Mucosa of descending colon (tissue), 3 donors: Measurements from ENCODE around the gene CTPS2. TPM values are rescaled to one million over a fixed set of nuclear protein-coding genes. Genes with fewer than 3 reads are reported as not detected.

Experiments used
- ATAC-seq: fragments of 200-7000 bp; cut with Tn5 transposase; one replicate; pipeline ENCODE4 v1.9.1; 2020; ENCODE audit warnings: mild to moderate bottlenecking, moderate library complexity
- DNase-seq, 3 donors: peaks; one replicate each; pipeline ENCODE4 v3.0.0-alpha.2; 2020
- H3K36me3 ChIP-seq: fragments of 200-600 bp; one replicate; pipeline ENCODE4 v1.8.0; 2021; ENCODE audit warnings: low read depth, mild to moderate bottlenecking
- H3K4me1 ChIP-seq: fragments of 200-600 bp; one replicate; pipeline ENCODE4 v1.8.0; 2021; ENCODE audit warnings: low read depth, mild to moderate bottlenecking
- H3K4me3 ChIP-seq: fragments of 200-600 bp; one replicate; pipeline ENCODE4 v1.8.0; 2021; ENCODE audit warnings: mild to moderate bottlenecking
- H3K9me3 ChIP-seq: fragments of 200-600 bp; one replicate; pipeline ENCODE4 v1.8.0; 2021; ENCODE audit warnings: mild to moderate bottlenecking
- CTCF ChIP-seq: fragments of 200-600 bp; IDR thresholded peaks from one replicate; pipeline ENCODE4 v1.8.0; 2022; ENCODE audit warnings: antibody characterized with exemption, mild to moderate bottlenecking
- intact Hi-C, 2 donors: fragments of 100-400 bp; cut with DNase I in 1 of 2; cut with micrococcal nuclease in 1 of 2; formaldehyde crosslinking; loops; one replicate each; pipeline versions ENCODE4 v1.11.0 to v1.11.1; 2022; cut with DNase I, micrococcal nuclease
- total RNA-seq, 3 donors: library from RNA; stranded (reverse); fragmentation: NEBNext Ultra II Directional in 2 of 3; extraction: Animal tissue kit (Norgen Biotek cat#: 25700) in 2 of 3; gene quantifications; one replicate each; pipeline versions ENCODE4 v1.2.1 to v1.2.4, GENCODE V29; 2021 to 2023
- donor health status: DM: no; HTN: no; CAD: no; lungs with moderate emphysema.
- donor health status: DM: no; HTN: no; CAD: no.
- donor health status: DM: no; HTN: yes; CAD: no.

The CTPS2 gene
- total RNA-seq, 3 donors from 2014 or later: 15.0 to 19.0 (median 16.0) TPM

- intact Hi-C loops: no loop called here
- H3K36me3 ChIP-seq: no peaks in the 10 kb centered on the region
- H3K4me1 ChIP-seq: no peaks in the 10 kb centered on the region
- no peaks in the 10 kb centered on the region for H3K9me3 ChIP-seq
- TF ChIP-seq CTCF: no peak
- no peak overlapping the region for H3K4me3 ChIP-seq
- no peak for ATAC-seq
- DNase-seq: no peak
Measured at GRCh38 chrX:16678689-16679088, 33.8 kb downstream of the CTPS2 start.

- intact Hi-C loops: no loop called here
- ATAC-seq (peak; percentile 31), DNase-seq (peak in 1 of 3 donors; percentile 23)
Measured at GRCh38 chrX:16671005-16671404, 41.5 kb downstream of the CTPS2 start.

GRCh38 chrX:16666541-16666940 is 45.9 kb downstream of the CTPS2 start:
- DNase-seq (no peak), ATAC-seq (no peak)
- H3K4me3 ChIP-seq: no peak overlapping the region
- H3K36me3 ChIP-seq: no peaks in the 10 kb centered on the region
- no peak for TF ChIP-seq CTCF
- no peaks in the 10 kb centered on the region for H3K4me1 ChIP-seq
- intact Hi-C loops: no loop called here
- H3K9me3 ChIP-seq: no peaks in the 10 kb centered on the region

More at GRCh38 chrX:16671005-16671404, 41.5 kb downstream of the CTPS2 start:
- Histone ChIP-seq H3K4me1 (no peaks in the 10 kb centered on the region), H3K36me3 (no peaks in the 10 kb centered on the region), H3K9me3 (no peaks in the 10 kb centered on the region), H3K4me3 (no peak overlapping the region)
- TF ChIP-seq CTCF: no peak

GRCh38 chrX:16665089-16665488 is 47.4 kb downstream of the CTPS2 start:
- intact Hi-C loops: no loop called here
- ATAC-seq (no peak), DNase-seq (no peak)
- no peak overlapping the region for H3K4me3 ChIP-seq
- TF ChIP-seq CTCF: no peak
- H3K4me1 ChIP-seq: no peaks in the 10 kb centered on the region
- H3K36me3 ChIP-seq: no peaks in the 10 kb centered on the region
- no peaks in the 10 kb centered on the region for H3K9me3 ChIP-seq

- Histone ChIP-seq H3K36me3 (no peaks in the 10 kb centered on the region), H3K9me3 (no peaks in the 10 kb centered on the region), H3K4me1 (no peaks in the 10 kb centered on the region), H3K4me3 (no peak overlapping the region)
- TF ChIP-seq CTCF: no peak
- DNase-seq (no peak), ATAC-seq (no peak)
- intact Hi-C loops: no loop called here
Measured at GRCh38 chrX:16664626-16665025, 47.8 kb downstream of the CTPS2 start.

GRCh38 chrX:16664074-16664473 is 48.4 kb downstream of the CTPS2 start:
- no peak for DNase-seq
- ATAC-seq: no peak
- intact Hi-C loops: no loop called here
- TF ChIP-seq CTCF: no peak
- H3K4me3 ChIP-seq: no peak overlapping the region
- H3K36me3 ChIP-seq: no peaks in the 10 kb centered on the region
- no peaks in the 10 kb centered on the region for H3K9me3 ChIP-seq
- no peaks in the 10 kb centered on the region for H3K4me1 ChIP-seq
